ENCODE results near the gene IFI27L2. TPM values are rescaled to one million over a fixed set of nuclear protein-coding genes. Genes with fewer than 3 reads are reported as not detected.

The IFI27L2 gene
- total and polyA plus RNA-seq, 2 of the 8 experiments (the other 6 are each of a cell fraction or from before 2014, with no cell fraction given): 14.0 to 69.6 TPM

DNA sequence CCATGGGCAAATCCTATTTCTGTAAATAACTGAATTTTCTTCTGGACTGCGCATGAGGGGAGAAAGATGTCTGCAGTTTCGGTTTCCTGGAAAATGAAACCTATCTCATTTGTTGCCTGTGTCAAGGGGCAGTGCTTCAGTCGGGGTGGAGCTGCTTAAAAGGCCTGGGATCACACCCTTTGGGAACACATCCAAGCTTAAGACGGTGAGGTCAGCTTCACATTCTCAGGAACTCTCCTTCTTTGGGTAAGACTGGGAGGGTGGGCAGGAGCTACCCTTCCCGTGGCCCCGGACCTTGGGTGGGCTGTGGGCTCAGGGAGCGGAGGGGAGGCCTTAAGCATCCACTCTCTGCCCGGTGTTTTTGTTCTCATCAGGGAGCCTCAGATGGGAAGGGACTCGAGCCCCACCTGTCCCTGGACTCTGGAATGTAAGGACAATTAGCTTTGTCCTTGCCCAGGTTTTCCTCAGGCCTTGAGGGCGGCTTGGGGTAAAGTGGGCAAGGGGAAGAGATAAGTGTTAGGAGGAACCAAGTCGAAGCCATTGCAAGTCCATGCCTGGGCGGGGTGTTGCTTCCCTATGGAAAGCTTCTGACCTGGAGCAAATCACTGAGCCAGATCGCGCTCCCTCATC is 18.7 kb downstream of the IFI27L2 start, which contains the start of gene IFI27:
Gene IFI27 (plus strand): TSS at position 185 of the 630 bp plus-strand sequence.
- no peaks in the 10 kb centered on the region for H3K36me3 ChIP-seq (ENCODE audit: control insufficient read depth in 2 of 4, insufficient read depth in 4 of 4, low read length in 3 of 4)
- no peak within 1 kb of the TSS for H3K27ac ChIP-seq (ENCODE audit: low read depth, low read length)
- no peaks in the 10 kb centered on the region for H3K27me3 ChIP-seq (replicated peaks in 1 of 4; ENCODE audit: control insufficient read depth in 3 of 4, extremely low read depth in 1 of 4, insufficient read depth in 3 of 4, low read length in 3 of 4)
- no peak within 1 kb of the TSS for H4K8ac ChIP-seq (ENCODE audit: extremely low read depth, insufficient read depth, low read length)
- H3K23ac ChIP-seq (ENCODE audit: insufficient read length): no peak within 1 kb of the TSS
- H3K4me1 ChIP-seq (replicated peaks in 1 of 4; ENCODE audit: control insufficient read depth in 3 of 4, insufficient read depth in 4 of 4, low read length in 3 of 4): peaks cover 0 to 5% (median under 1%) of the 10 kb centered on the region in 4 experiments; a peak in 2 of 7 replicates
- no peak within 1 kb of the TSS for H2AFZ ChIP-seq (ENCODE audit: low read length)
- no peak within 1 kb of the TSS for H3K4ac ChIP-seq (replicated peaks; ENCODE audit: insufficient read length, low read depth, low read length)
- H2BK20ac ChIP-seq (ENCODE audit: low read length): no peak within 1 kb of the TSS
- H4K91ac ChIP-seq (replicated peaks; ENCODE audit: insufficient read length, low read length): no peak within 1 kb of the TSS
- no peak within 1 kb of the TSS for H2BK15ac ChIP-seq (ENCODE audit: low read length)
- H4K5ac ChIP-seq (ENCODE audit: insufficient read length, low read depth, low read length): no peak within 1 kb of the TSS
- 91% methylated on average over 14 of the region's 14 CpGs; no CpG with 5 or more reads in 1 of the 2 experiments for WGBS, 2 experiments (ENCODE audit: extremely low coverage in 1 of 2, insufficient coverage in 1 of 2, insufficient read length in 1 of 2, insufficient replicate concordance in 2 of 2, low coverage in 1 of 2, low lambda C conversion rate in 2 of 2, missing lambda C conversion rate in 1 of 2)
- no peak within 1 kb of the TSS for H3K9ac ChIP-seq (replicated peaks in 1 of 4; ENCODE audit: extremely low read depth in 1 of 4, low read depth in 3 of 4, low read length in 3 of 4)
- H3K79me2 ChIP-seq (ENCODE audit: control insufficient read depth in 1 of 2, insufficient read depth in 2 of 2, low read length in 2 of 2): no peaks in the 10 kb centered on the region
- H4K20me1 ChIP-seq (replicated peaks in 1 of 2; ENCODE audit: control insufficient read depth in 1 of 2, insufficient read depth in 2 of 2, low read length in 2 of 2): no peaks in the 10 kb centered on the region
- H3K4me2 ChIP-seq (ENCODE audit: insufficient read depth in 1 of 2, low read depth in 2 of 2, low read length in 2 of 2): no peak within 1 kb of the TSS
- H3K23me2 ChIP-seq (ENCODE audit: low read depth, low read length): no peaks in the 10 kb centered on the region
- no peak within 1 kb of the TSS for H2BK120ac ChIP-seq (replicated peaks; ENCODE audit: low read depth, low read length)
- no peak within 1 kb of the TSS for H2BK5ac ChIP-seq (ENCODE audit: low read depth, low read length)
- ChIA-PET CTCF (ENCODE audit: partially characterized antibody) (interaction anchor here (0.9 to 2.4 kb wide), 6 partner anchors 11 to 110 kb away, joined by 3 to 15 read pairs (median 5); no protein-coding TSS in a partner anchor), POLR2A (ENCODE audit: partially characterized antibody) (interaction anchor here (0.6 to 1.4 kb wide), 2 partner anchors 11 to 91 kb away, joined by 3 to 4 read pairs; no protein-coding TSS in a partner anchor)
- H3K9me3 ChIP-seq (ENCODE audit: insufficient read depth in 2 of 2, low read depth in 1 of 2, low read length in 1 of 2): no peaks in the 10 kb centered on the region
- H3K4me3 ChIP-seq (ENCODE audit: extremely low read depth in 1 of 4, insufficient read depth in 2 of 4, low read depth in 3 of 4, low read length in 4 of 4): no peak within 1 kb of the TSS
- TF ChIP-seq SRF (IDR thresholded peaks at IDR 0.05; ENCODE audit: low read depth, low read length): no peak
- TF ChIP-seq SIRT6 (IDR thresholded peaks at IDR 0.05; ENCODE audit: low read length): no peak
- no peak for TF ChIP-seq SP4 (IDR thresholded peaks at IDR 0.05; ENCODE audit: low read length)
- no peak for TF ChIP-seq NRF1 (IDR thresholded peaks at IDR 0.05; ENCODE audit: low read depth, low read length)
- TF ChIP-seq SIX5 (IDR thresholded peaks at IDR 0.05; ENCODE audit: low read depth, low read length): no peak
- no peak for TF ChIP-seq PHF8 (conservative IDR thresholded peaks at IDR 0.05; ENCODE audit: low read depth, low read length)
- no peak for TF ChIP-seq JUND (IDR thresholded peaks at IDR 0.05; ENCODE audit: low read length)
- no peak for TF ChIP-seq YY1 (IDR thresholded peaks at IDR 0.05; ENCODE audit: low read depth, low read length)
- no peak for TF ChIP-seq KDM5A (IDR thresholded peaks at IDR 0.05; ENCODE audit: low read length)
- no peak for TF ChIP-seq HDAC6 (IDR thresholded peaks at IDR 0.05; ENCODE audit: low read depth, low read length)
- no peak for TF ChIP-seq RFX5 (IDR thresholded peaks at IDR 0.05; ENCODE audit: borderline replicate concordance, low read depth, low read length)
- no peak for TF ChIP-seq RBBP5 (IDR thresholded peaks at IDR 0.05; ENCODE audit: borderline replicate concordance, low read depth, low read length)
- no peak within 1 kb of the TSS for H3K56ac ChIP-seq (replicated peaks; ENCODE audit: insufficient read length, low read depth, low read length)
- FAIRE-seq: no peak
- no peaks in the 10 kb centered on the region for H3K79me1 ChIP-seq (ENCODE audit: low read depth, low read length)
- H2BK12ac ChIP-seq (ENCODE audit: low read depth, low read length): no peak within 1 kb of the TSS
- no peak within 1 kb of the TSS for H3K14ac ChIP-seq (ENCODE audit: insufficient read length)
- DNase-seq (ENCODE audit: low read depth in 1 of 2, low spot score in 2 of 2): no peak
- H2AK5ac ChIP-seq (ENCODE audit: low read depth, low read length): no peak within 1 kb of the TSS
- no peak within 1 kb of the TSS for H3K18ac ChIP-seq (ENCODE audit: extremely low read depth, low read length)
